Osteoblast (primary cell): ENCODE results near the gene NTNG2. TPM values are rescaled to one million over a fixed set of nuclear protein-coding genes. Genes with fewer than 3 reads are reported as not detected.

ENCODE experiments used
- DNase-seq: peaks from one replicate; pipeline ENCODE4 v3.0.0; 2011; ENCODE audit warnings: low spot score, mixed read lengths; ENCODE audit not compliant: insufficient read length; ENCODE audit errors: missing footprints
- H2AFZ ChIP-seq: 2 replicates; pipeline ENCODE4 v1.6.0; 2011; ENCODE audit warnings: mild to moderate bottlenecking, low read length
- H3K27ac ChIP-seq: 2 replicates; pipeline ENCODE4 v1.5.1; 2011; ENCODE audit warnings: mild to moderate bottlenecking, low read depth, low read length, moderate library complexity
- H3K27me3 ChIP-seq: 2 replicates; pipeline ENCODE4 v1.6.0; 2012; ENCODE audit warnings: mild to moderate bottlenecking, control low read depth, inconsistent platforms, low read length, moderate library complexity; ENCODE audit not compliant: insufficient read depth
- H3K36me3 ChIP-seq: 2 replicates; pipeline ENCODE4 v1.5.1; 2011; ENCODE audit warnings: mild to moderate bottlenecking, low read length, control low read depth, moderate library complexity; ENCODE audit not compliant: insufficient read depth
- H3K4me1 ChIP-seq: 2 replicates; pipeline ENCODE4 v1.5.1; 2011; ENCODE audit warnings: mild to moderate bottlenecking, low read length, control low read depth, moderate library complexity; ENCODE audit not compliant: insufficient read depth
- H3K4me2 ChIP-seq: 2 replicates; pipeline ENCODE4 v1.6.0; 2011; ENCODE audit warnings: mild to moderate bottlenecking, low read length; ENCODE audit not compliant: insufficient read depth
- H3K4me3 ChIP-seq: fragments of 200-600 bp; sonication (generic); 3 replicates; pipeline ENCODE4 v1.5.1; 2012; ENCODE audit warnings: mild to moderate bottlenecking, low read length, inconsistent platforms; ENCODE audit not compliant: insufficient read depth
- H3K79me2 ChIP-seq: 2 replicates; pipeline ENCODE4 v1.6.0; 2012; ENCODE audit warnings: mild to moderate bottlenecking, low read length, control low read depth, inconsistent platforms; ENCODE audit not compliant: insufficient read depth
- H3K9me3 ChIP-seq: 2 replicates; pipeline ENCODE4 v1.5.1; 2011; ENCODE audit warnings: low read depth, low read length, control low read depth
- H4K20me1 ChIP-seq: 2 replicates; pipeline ENCODE4 v1.6.0; 2012; ENCODE audit warnings: mild to moderate bottlenecking, low read length, control low read depth; ENCODE audit not compliant: insufficient read depth
- CTCF ChIP-seq: IDR thresholded peaks from 2 replicates; pipeline ENCODE4 v1.5.1; 2011; ENCODE audit warnings: mild to moderate bottlenecking, low read depth, low read length, moderate library complexity; ENCODE audit errors: extremely low read depth
- total RNA-seq: library from RNA; depleted of rRNA; stranded (reverse); fragments of >200 nt; gene quantifications from 2 replicates; pipeline ENCODE4 v1.2.3, GENCODE V29; 2012

Gene NTNG2
- total RNA-seq, 1 donor = 9.4 TPM

- no peak overlapping the region for H2AFZ ChIP-seq
- no peaks in the 10 kb centered on the region for H3K79me2 ChIP-seq
- DNase-seq = peak; percentile 64
- H3K9me3 ChIP-seq = no peaks in the 10 kb centered on the region
- no peaks in the 10 kb centered on the region for H3K4me1 ChIP-seq
- H3K4me2 ChIP-seq = no peak overlapping the region
- H3K27me3 ChIP-seq = peaks cover 44% of the 10 kb centered on the region
- H3K36me3 ChIP-seq = no peaks in the 10 kb centered on the region
- H4K20me1 ChIP-seq = no peaks in the 10 kb centered on the region
- H3K4me3 ChIP-seq = no peak overlapping the region
- no peak for TF ChIP-seq CTCF
- no peak overlapping the region for H3K27ac ChIP-seq
Measured at GRCh38 chr9:132146575-132146974, 15.3 kb upstream of the NTNG2 start.

- Histone ChIP-seq H3K36me3 (no peaks in the 10 kb centered on the region), H3K27me3 (peaks cover 42% of the 10 kb centered on the region), H3K4me2 (no peak overlapping the region)
Measured at GRCh38 chr9:132147331-132147730, 14.5 kb upstream of the NTNG2 start.

GRCh38 chr9:132147839-132148238, 14.0 kb upstream of the NTNG2 start:
- Histone ChIP-seq H3K79me2 (no peaks in the 10 kb centered on the region), H3K27ac (no peak overlapping the region), H3K4me2 (no peak overlapping the region), H2AFZ (no peak overlapping the region), H3K27me3 (peaks cover 41% of the 10 kb centered on the region), H3K36me3 (no peaks in the 10 kb centered on the region), H3K4me1 (no peaks in the 10 kb centered on the region), H3K4me3 (no peak overlapping the region), H3K9me3 (no peaks in the 10 kb centered on the region), H4K20me1 (no peaks in the 10 kb centered on the region)
- DNase-seq = peak; percentile 32
- no peak for TF ChIP-seq CTCF

More at GRCh38 chr9:132147331-132147730, 14.5 kb upstream of the NTNG2 start:
- no peaks in the 10 kb centered on the region for H3K79me2 ChIP-seq
- no peak for DNase-seq
- no peaks in the 10 kb centered on the region for H3K9me3 ChIP-seq
- H3K4me3 ChIP-seq = no peak overlapping the region
- TF ChIP-seq CTCF = no peak
- no peak overlapping the region for H2AFZ ChIP-seq
- H4K20me1 ChIP-seq = no peaks in the 10 kb centered on the region
- H3K4me1 ChIP-seq = no peaks in the 10 kb centered on the region
- no peak overlapping the region for H3K27ac ChIP-seq

- Histone ChIP-seq H3K9me3 (no peaks in the 10 kb centered on the region), H3K36me3 (no peaks in the 10 kb centered on the region), H3K4me1 (no peaks in the 10 kb centered on the region), H4K20me1 (no peaks in the 10 kb centered on the region), H3K4me2 (no peak overlapping the region), H3K79me2 (no peaks in the 10 kb centered on the region), H3K27ac (no peak overlapping the region), H2AFZ (no peak overlapping the region), H3K27me3 (peaks cover 54% of the 10 kb centered on the region), H3K4me3 (no peak overlapping the region)
- TF ChIP-seq CTCF = no peak
- DNase-seq = peak; percentile 38
Measured at GRCh38 chr9:132150256-132150655, 11.6 kb upstream of the NTNG2 start.
